Bronchial epithelial cell (primary cell): Measurements from ENCODE around the gene MSH3. TPM values are rescaled to one million over a fixed set of nuclear protein-coding genes. Genes with fewer than 3 reads are reported as not detected.

Source experiments
- DNase-seq: peaks from one replicate; pipeline ENCODE4 v3.0.0-alpha.2; 2010; ENCODE audit warnings: low read depth
- FAIRE-seq: peaks from 2 replicates; lab custom pipeline; 2011; peaks lifted over from hg19 to GRCh38; lab: Jason Lieb, UNC
- H3K27me3 ChIP-seq: 2 replicates; pipeline ENCODE4 v1.5.1; 2011; ENCODE audit warnings: low read length; ENCODE audit not compliant: control insufficient read depth, insufficient read depth
- H3K36me3 ChIP-seq: 2 replicates; pipeline ENCODE4 v1.5.1; 2011; ENCODE audit warnings: low read length; ENCODE audit not compliant: control insufficient read depth, insufficient read depth
- H3K4me3 ChIP-seq: 2 replicates; pipeline ENCODE4 v1.5.1; 2011; ENCODE audit warnings: mild to moderate bottlenecking, low read depth, low read length, control low read depth
- CTCF ChIP-seq: IDR thresholded peaks from 2 replicates; pipeline ENCODE4 v1.5.1; 2011; ENCODE audit warnings: mild to moderate bottlenecking, moderate library complexity, low read length, control low read depth, inconsistent platforms; ENCODE audit not compliant: insufficient read depth, severe bottlenecking
- total RNA-seq: library from RNA; depleted of rRNA; stranded (reverse); fragments of >200 nt; gene quantifications from 2 replicates; pipeline ENCODE4 v1.2.1, GENCODE V29; 2014

Gene MSH3
- total RNA-seq, 1 donor from 2014 or later: 11.8 TPM

GRCh38 chr5:80689627-80690026 lies 35.2 kb downstream of the MSH3 start:
- no peak for DNase-seq
- FAIRE-seq: no peak
- Histone ChIP-seq H3K36me3 (peaks cover 2% of the 10 kb centered on the region), H3K4me3 (no peak overlapping the region), H3K27me3 (no peaks in the 10 kb centered on the region)
- no peak for TF ChIP-seq CTCF

- Histone ChIP-seq H3K27me3 (no peaks in the 10 kb centered on the region), H3K36me3 (no peaks in the 10 kb centered on the region), H3K4me3 (no peak overlapping the region)
- TF ChIP-seq CTCF: no peak
- DNase-seq (no peak), FAIRE-seq (no peak)
These were observed 41.2 kb downstream of the MSH3 start for GRCh38 chr5:80695666-80696065.

GRCh38 chr5:80696450-80696849 lies 42.0 kb downstream of the MSH3 start:
- Histone ChIP-seq H3K4me3 (no peak overlapping the region), H3K27me3 (no peaks in the 10 kb centered on the region), H3K36me3 (no peaks in the 10 kb centered on the region)
- FAIRE-seq (no peak), DNase-seq (no peak)
- no peak for TF ChIP-seq CTCF

- DNase-seq (no peak), FAIRE-seq (no peak)
- no peak for TF ChIP-seq CTCF
- no peak overlapping the region for H3K4me3 ChIP-seq
- no peaks in the 10 kb centered on the region for H3K27me3 ChIP-seq
- no peaks in the 10 kb centered on the region for H3K36me3 ChIP-seq
These were observed 42.6 kb downstream of the MSH3 start for GRCh38 chr5:80697100-80697499.

GRCh38 chr5:80698369-80698768 lies 43.9 kb downstream of the MSH3 start:
- no peak for TF ChIP-seq CTCF
- H3K36me3 ChIP-seq: no peaks in the 10 kb centered on the region
- no peak for FAIRE-seq
- DNase-seq: no peak
- no peak overlapping the region for H3K4me3 ChIP-seq
- no peaks in the 10 kb centered on the region for H3K27me3 ChIP-seq

- FAIRE-seq: no peak
- no peaks in the 10 kb centered on the region for H3K27me3 ChIP-seq
- no peak for TF ChIP-seq CTCF
These were observed 47.1 kb downstream of the MSH3 start for GRCh38 chr5:80701597-80701996.

More at GRCh38 chr5:80701597-80701996, 47.1 kb downstream of the MSH3 start:
- no peak for DNase-seq
- no peak overlapping the region for H3K4me3 ChIP-seq
- no peaks in the 10 kb centered on the region for H3K36me3 ChIP-seq
